Activated CD4-positive, alpha-beta T cell treated with anti-CD3 and anti-CD28 coated beads, Interleukin-2, amount 10 ng/mL, durations not matched to agents 7 days and 5 days (primary cell): ENCODE results near the gene SUSD5. TPM values are rescaled to one million over a fixed set of nuclear protein-coding genes. Genes with fewer than 3 reads are reported as not detected.
A peak's percentile ranks its signal among the peaks of the same experiment; 100 is the strongest.

Experiments used
- CTCF ChIA-PET: fragments of 350-600 bp; sonication (Branson Sonifier 250); formaldehyde crosslinking; loops from one replicate; lab custom pipeline; 2021; ENCODE audit warnings: antibody characterized with exemption; lab: Charles Lee
- POLR2A ChIA-PET: fragments of 350-600 bp; sonication (Branson Sonifier 250); formaldehyde crosslinking; loops from one replicate; lab custom pipeline; 2021; ENCODE audit warnings: antibody characterized with exemption; lab: Charles Lee
- DNase-seq: peaks from one replicate; pipeline ENCODE4 v3.0.0-alpha.2; 2020
- H3K27ac Mint-ChIP-seq: one replicate; pipeline ENCODE4 v1.8.0; 2021; ENCODE audit warnings: mild to moderate bottlenecking, moderate library complexity, mixed read lengths
- H3K27me3 Mint-ChIP-seq: one replicate; pipeline ENCODE4 v1.8.0; 2021; ENCODE audit warnings: mixed read lengths
- H3K36me3 Mint-ChIP-seq: one replicate; pipeline ENCODE4 v1.8.0; 2021; ENCODE audit warnings: low read depth, mixed read lengths
- H3K4me1 Mint-ChIP-seq: one replicate; pipeline ENCODE4 v1.8.0; 2021; ENCODE audit warnings: mixed read lengths
- H3K4me3 Mint-ChIP-seq: one replicate; pipeline ENCODE4 v1.8.0; 2021; ENCODE audit warnings: mild to moderate bottlenecking, moderate library complexity, mixed read lengths
- H3K9me3 Mint-ChIP-seq: one replicate; pipeline ENCODE4 v1.8.0; 2021; ENCODE audit warnings: mixed read lengths
- total RNA-seq, 2 experiments: library from RNA; stranded (reverse); gene quantifications; one replicate each; pipeline ENCODE4 v1.2.3, GENCODE V29; 2021

SUSD5 gene
- total RNA-seq, 2 experiments from 2014 or later, result not detected

DNA sequence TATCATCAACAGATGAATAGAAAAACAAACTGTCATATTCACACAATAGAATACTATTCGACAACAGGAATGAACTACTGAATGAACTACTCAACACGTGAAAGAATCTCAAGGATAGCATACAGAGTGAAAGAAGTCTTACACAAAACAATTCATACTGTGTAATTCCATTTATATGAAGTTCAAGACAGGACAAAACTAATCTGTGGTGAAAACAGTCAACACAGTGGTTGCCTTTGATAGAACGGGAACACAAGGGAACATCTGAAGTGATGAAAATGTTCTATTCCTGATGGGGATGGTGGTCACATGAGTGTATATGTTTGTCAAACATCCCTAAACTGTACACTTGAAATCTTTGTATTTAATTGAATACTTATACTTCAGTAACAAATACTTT, 2.6 kb upstream of the SUSD5 start:
- peaks cover 61% of the 10 kb centered on the region for H3K27me3 Mint-ChIP-seq

DNA sequence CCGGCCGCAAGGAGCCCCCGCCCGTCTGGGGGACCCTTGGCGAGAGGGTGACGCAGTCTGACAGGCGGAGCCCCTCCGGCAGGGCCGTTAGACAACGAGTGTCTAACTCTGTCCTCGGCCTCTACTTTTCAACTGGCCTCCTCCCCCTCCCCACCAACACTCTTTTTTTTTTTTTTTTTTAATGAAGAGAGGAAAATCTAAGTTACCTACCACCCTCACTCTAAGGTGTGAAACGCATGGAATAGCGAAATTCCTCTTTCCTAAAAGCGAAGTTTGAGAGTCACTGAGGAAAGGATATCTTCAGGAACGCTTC, 521 bp upstream of the SUSD5 start:
- CTCF ChIA-PET, result no interaction called here
- peaks cover 75% of the 10 kb centered on the region for H3K27me3 Mint-ChIP-seq
- no peak for DNase-seq
- POLR2A ChIA-PET, result no interaction called here
- H3K9me3 Mint-ChIP-seq, result no peaks in the 10 kb centered on the region
- H3K36me3 Mint-ChIP-seq, result no peaks in the 10 kb centered on the region
- no peak overlapping the region for H3K27ac Mint-ChIP-seq
- H3K4me3 Mint-ChIP-seq, result no peak overlapping the region
- peaks cover 9% of the 10 kb centered on the region for H3K4me1 Mint-ChIP-seq

More for the DNA sequence above, 2.6 kb upstream of the SUSD5 start:
- no peak overlapping the region for H3K4me3 Mint-ChIP-seq
- peaks cover 9% of the 10 kb centered on the region for H3K4me1 Mint-ChIP-seq
- no peaks in the 10 kb centered on the region for H3K36me3 Mint-ChIP-seq
- ChIA-PET CTCF (no interaction called here), POLR2A (no interaction called here)
- H3K9me3 Mint-ChIP-seq, result no peaks in the 10 kb centered on the region
- no peak overlapping the region for H3K27ac Mint-ChIP-seq
- no peak for DNase-seq

DNA sequence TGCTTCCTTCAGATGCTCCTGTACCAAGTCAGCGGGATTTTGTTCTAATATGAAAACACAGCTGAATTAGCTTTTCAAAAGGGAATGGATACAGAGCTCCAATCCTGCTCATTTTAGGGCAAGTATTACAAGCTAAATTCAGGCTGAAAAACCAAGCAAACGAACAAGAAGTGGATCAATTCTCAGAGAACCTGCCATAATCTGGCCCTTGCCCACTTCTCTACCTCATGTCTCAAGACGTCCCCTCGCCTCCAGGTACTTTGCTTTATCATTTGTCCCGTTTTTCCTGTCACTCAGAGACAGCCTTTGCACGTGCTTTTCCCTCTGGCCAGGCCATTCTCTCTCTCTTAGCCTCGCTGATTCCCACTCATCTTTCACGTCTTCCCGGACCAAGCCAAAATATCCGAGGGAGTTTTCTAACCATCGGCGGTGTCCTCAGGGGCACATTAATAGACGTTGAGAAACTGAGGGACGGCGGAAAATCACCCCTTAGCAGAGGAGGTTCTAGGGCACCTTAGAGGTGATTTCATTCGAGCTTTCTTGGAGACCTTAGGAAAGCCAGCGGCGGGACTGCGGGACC, 654 bp downstream of the SUSD5 start:
- no peaks in the 10 kb centered on the region for H3K9me3 Mint-ChIP-seq
- no peaks in the 10 kb centered on the region for H3K36me3 Mint-ChIP-seq
- peak overlapping the region; percentile 5 for H3K4me3 Mint-ChIP-seq
- H3K27me3 Mint-ChIP-seq, result peaks cover 69% of the 10 kb centered on the region
- DNase-seq, result no peak
- CTCF ChIA-PET, result no interaction called here
- H3K4me1 Mint-ChIP-seq, result peaks cover 9% of the 10 kb centered on the region
- H3K27ac Mint-ChIP-seq, result no peak overlapping the region
- POLR2A ChIA-PET, result no interaction called here

DNA sequence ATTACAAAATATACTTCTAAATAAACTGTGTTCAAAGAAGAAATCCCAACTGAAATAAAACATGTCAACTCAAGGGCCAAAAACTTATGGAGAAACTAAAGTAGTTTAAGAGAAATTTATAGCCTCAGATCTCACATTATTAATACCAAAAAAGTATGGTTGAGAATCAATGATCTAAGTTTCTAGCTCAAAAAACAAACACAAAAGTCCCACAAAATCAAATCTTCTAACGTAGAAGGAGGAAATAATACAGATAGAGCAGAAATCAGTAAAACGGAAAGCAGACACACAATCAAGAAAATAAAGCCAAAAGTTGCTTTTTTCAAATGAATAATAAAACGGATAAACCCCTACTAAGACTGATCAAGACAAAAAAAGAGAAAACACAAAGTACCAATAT, 2.9 kb downstream of the SUSD5 start:
- H3K36me3 Mint-ChIP-seq, result no peaks in the 10 kb centered on the region
- ChIA-PET CTCF (interaction anchor here (0.6 kb wide), 1 partner anchor 10 kb away, joined by 3 read pairs; no protein-coding TSS in a partner anchor), POLR2A (no interaction called here)
- H3K27me3 Mint-ChIP-seq, result peaks cover 60% of the 10 kb centered on the region
- H3K4me1 Mint-ChIP-seq, result peaks cover 9% of the 10 kb centered on the region
- no peak overlapping the region for H3K4me3 Mint-ChIP-seq
- no peak overlapping the region for H3K27ac Mint-ChIP-seq
- no peaks in the 10 kb centered on the region for H3K9me3 Mint-ChIP-seq
- no peak for DNase-seq

DNA sequence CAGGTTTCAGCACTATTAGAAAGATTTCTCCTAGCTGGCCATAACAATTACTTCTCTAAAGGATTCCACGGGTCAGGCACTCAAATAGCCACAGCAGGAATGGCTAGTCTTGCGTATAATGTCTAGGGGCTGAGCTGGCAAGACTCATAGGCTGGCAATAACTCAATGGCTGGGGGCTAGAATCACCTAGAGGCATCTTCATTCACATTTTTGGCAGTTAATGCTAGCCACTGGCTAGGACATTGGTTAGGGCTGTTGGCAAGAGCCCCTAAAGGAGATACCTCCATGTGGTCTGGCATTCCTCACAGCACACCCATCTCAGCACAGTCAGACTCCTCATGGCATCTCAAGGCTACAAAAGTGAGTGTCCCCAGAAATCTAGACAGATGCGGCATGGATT, 6.2 kb downstream of the SUSD5 start:
- Mint-ChIP-seq H3K4me3 (no peak overlapping the region), H3K36me3 (peaks cover 3% of the 10 kb centered on the region), H3K27ac (no peak overlapping the region), H3K4me1 (no peaks in the 10 kb centered on the region), H3K27me3 (peaks cover 56% of the 10 kb centered on the region), H3K9me3 (peaks cover 4% of the 10 kb centered on the region)
- no peak for DNase-seq
- ChIA-PET CTCF (no interaction called here), POLR2A (no interaction called here)

DNA sequence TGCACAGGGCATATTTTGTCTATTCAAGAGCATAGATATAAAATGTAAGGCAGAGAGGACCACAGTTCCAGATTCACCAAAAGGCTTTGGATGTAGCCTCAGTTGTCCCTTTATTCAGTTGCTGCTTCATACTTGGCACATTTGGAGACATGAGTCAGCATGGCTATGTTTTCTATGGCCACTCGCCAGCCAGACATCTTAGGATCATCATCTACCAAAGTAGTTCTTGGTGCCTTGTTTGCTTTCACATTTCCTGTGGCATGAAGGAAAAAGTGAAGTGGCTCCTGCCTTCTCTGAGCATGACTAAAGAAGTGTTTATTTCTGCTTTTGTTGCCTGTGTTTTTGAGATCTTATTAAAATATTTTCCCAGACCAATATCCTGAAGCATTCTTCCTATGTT, 7.2 kb downstream of the SUSD5 start:
- no peak overlapping the region for H3K27ac Mint-ChIP-seq
- peaks cover 48% of the 10 kb centered on the region for H3K27me3 Mint-ChIP-seq
- no peaks in the 10 kb centered on the region for H3K4me1 Mint-ChIP-seq
- POLR2A ChIA-PET, result no interaction called here
- H3K9me3 Mint-ChIP-seq, result peaks cover 4% of the 10 kb centered on the region
- H3K4me3 Mint-ChIP-seq, result no peak overlapping the region
- peaks cover 3% of the 10 kb centered on the region for H3K36me3 Mint-ChIP-seq
- CTCF ChIA-PET, result no interaction called here
- DNase-seq, result no peak

DNA sequence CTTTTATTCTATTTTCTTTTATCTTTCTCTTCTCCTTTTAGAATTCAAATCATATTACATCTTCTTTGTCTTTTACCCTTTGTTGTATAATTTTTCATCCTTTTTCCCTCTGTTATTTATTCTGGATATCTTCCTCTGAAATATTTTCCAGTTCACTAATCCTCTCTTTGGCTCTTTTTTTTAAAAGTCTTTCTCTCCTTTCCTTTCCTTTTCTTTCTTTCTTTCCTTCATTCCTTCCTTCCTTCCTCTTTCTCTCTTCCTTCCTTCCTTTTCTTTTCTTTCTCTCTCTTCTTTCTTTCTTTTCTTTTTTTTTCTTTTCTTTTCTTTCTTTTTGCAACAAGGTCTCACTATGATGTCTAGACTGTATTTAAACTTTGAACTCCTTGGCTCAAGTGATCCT, 9.3 kb downstream of the SUSD5 start:
- H3K27me3 Mint-ChIP-seq, result peaks cover 29% of the 10 kb centered on the region
- POLR2A ChIA-PET, result no interaction called here
- no peak overlapping the region for H3K4me3 Mint-ChIP-seq
- H3K27ac Mint-ChIP-seq, result no peak overlapping the region
- no peaks in the 10 kb centered on the region for H3K4me1 Mint-ChIP-seq
- H3K9me3 Mint-ChIP-seq, result peaks cover 4% of the 10 kb centered on the region
- DNase-seq, result no peak
- peaks cover 3% of the 10 kb centered on the region for H3K36me3 Mint-ChIP-seq
- CTCF ChIA-PET, result no interaction called here

DNA sequence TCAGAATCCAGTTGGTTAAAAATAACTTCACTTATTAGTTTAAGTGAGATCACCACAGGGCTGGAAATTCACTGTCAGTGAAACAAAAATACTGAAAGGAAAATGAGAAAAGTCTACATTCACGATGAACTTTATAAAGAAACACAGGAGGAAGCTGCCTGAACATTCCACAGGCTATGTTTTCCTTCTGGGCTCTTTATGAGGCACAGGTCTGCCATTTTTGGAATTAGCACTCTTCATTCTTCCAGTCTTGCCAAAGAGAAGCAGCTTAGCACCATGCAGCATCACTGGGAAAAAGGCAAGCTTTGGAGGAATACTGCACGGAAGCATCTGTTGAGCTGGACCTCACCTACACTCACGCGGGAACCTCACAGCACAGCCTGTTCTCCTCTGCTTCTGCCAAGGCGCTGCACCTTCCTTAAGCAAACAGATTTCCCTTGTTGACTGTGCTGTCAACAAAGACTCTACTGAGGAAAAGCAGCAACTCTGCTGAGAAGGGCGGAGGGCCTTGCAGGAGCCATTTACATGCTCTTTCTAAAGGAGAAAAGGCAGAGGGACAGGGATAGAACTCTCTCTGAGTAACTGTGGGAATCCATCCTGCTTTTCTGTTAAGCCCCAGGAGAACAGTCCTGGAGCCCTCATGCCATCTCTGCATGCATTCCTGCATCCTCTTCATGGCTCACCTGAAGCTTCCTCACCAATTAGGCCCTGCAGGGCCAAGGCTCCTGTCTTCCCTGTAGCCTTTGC, 15.7 kb downstream of the SUSD5 start:
- Mint-ChIP-seq H3K27ac (no peak overlapping the region), H3K9me3 (no peaks in the 10 kb centered on the region), H3K27me3 (peaks cover 5% of the 10 kb centered on the region), H3K36me3 (no peaks in the 10 kb centered on the region), H3K4me1 (no peaks in the 10 kb centered on the region), H3K4me3 (no peak overlapping the region)
- CTCF ChIA-PET, result interaction anchor here (1.1 to 1.3 kb wide), 2 partner anchors 12 to 34 kb away, joined by 3 to 6 read pairs; no protein-coding TSS in a partner anchor
- POLR2A ChIA-PET, result interaction anchor here (0.7 kb wide), 1 partner anchor 480 kb away, joined by 3 read pairs; no protein-coding TSS in a partner anchor
- no peak for DNase-seq

DNA sequence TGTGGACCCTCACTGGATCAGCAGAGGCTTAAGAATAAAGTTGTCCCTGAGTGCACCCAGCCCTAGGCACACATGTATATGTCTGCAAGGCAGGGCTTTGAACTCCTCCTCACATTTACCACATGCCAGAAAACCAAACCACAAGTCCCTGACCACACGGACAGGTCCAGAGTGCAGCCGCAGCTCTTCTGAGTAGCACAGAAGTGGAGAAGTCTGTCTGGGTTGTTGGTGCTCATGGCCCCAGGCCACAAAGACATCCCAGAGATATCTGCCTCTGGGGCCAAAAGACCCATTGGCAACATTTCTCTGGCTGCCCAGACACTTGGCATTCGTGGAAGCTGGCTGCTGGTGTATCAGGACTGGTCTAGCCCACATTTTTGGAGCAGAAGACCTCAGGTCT, 17.4 kb downstream of the SUSD5 start:
- no peaks in the 10 kb centered on the region for H3K27me3 Mint-ChIP-seq
- no peak overlapping the region for H3K27ac Mint-ChIP-seq
- POLR2A ChIA-PET, result no interaction called here
- CTCF ChIA-PET, result no interaction called here
- H3K4me3 Mint-ChIP-seq, result no peak overlapping the region
- H3K9me3 Mint-ChIP-seq, result no peaks in the 10 kb centered on the region
- no peak for DNase-seq
- H3K36me3 Mint-ChIP-seq, result no peaks in the 10 kb centered on the region
- H3K4me1 Mint-ChIP-seq, result no peaks in the 10 kb centered on the region

DNA sequence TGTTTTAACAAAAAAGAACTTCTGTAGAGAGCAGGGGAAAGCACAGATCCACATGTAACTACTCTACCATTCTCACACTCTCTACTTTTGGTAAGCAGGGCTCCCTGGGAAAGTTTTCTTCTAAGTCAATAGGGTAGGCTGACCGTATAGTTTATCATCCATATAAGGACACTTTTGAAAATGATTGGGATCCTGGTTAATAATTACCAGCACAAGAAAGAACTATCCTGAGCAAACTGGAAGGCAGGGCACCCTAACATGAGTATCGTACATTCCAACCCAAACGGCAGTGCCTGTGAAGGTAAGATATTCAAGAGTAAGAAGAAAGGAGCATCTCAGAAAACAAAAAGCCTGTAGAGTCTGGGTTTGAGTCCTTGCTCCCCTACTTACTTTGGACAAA, 22.1 kb downstream of the SUSD5 start:
- no peaks in the 10 kb centered on the region for H3K9me3 Mint-ChIP-seq
- H3K27me3 Mint-ChIP-seq, result no peaks in the 10 kb centered on the region

DNA sequence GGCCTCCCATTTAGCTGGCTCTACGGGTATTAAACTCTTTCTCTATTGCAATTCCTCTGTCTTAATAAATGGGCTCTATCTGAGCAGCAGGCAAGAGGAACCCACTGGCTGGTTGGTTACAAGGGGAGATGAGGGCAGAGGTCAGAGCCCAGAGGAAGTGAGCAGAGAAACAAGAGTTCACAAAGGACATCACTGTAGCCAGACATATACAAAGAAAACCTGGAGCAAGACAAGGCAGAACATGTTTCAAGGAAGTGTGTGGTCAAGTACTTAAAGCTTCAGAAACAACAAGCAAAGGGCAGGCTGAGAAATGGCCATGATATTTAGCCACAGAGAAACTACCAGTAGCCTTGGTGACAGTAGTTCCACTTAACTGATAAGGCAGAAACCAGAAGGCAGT, 24.3 kb downstream of the SUSD5 start:
- Mint-ChIP-seq H3K4me3 (no peak overlapping the region), H3K27me3 (no peaks in the 10 kb centered on the region), H3K9me3 (no peaks in the 10 kb centered on the region), H3K36me3 (no peaks in the 10 kb centered on the region), H3K27ac (no peak overlapping the region), H3K4me1 (no peaks in the 10 kb centered on the region)
- CTCF ChIA-PET, result no interaction called here
- POLR2A ChIA-PET, result no interaction called here
- no peak for DNase-seq

More for the DNA sequence above, 22.1 kb downstream of the SUSD5 start:
- Mint-ChIP-seq H3K4me1 (no peaks in the 10 kb centered on the region), H3K36me3 (no peaks in the 10 kb centered on the region), H3K27ac (no peak overlapping the region), H3K4me3 (no peak overlapping the region)
- no peak for DNase-seq
- CTCF ChIA-PET, result no interaction called here
- POLR2A ChIA-PET, result no interaction called here

DNA sequence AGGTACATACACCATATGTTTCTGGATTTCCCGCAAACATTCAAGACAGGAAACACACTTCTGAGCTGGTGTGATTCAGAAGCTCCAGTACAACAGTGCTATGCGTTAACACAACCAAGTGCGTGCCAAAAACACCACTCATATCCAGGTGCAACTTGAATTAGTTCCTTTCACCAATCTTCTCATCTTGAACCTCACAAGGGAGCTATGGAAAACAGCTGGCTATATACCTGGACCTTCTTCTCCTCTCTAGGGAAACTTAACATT, 31.3 kb downstream of the SUSD5 start:
- H3K36me3 Mint-ChIP-seq, result no peaks in the 10 kb centered on the region
- no peak for DNase-seq
- ChIA-PET POLR2A (no interaction called here), CTCF (interaction anchor here (0.7 kb wide), 1 partner anchor 614 kb away, joined by 5 read pairs; no protein-coding TSS in a partner anchor)
- peaks cover 19% of the 10 kb centered on the region for H3K27me3 Mint-ChIP-seq
- no peak overlapping the region for H3K27ac Mint-ChIP-seq
- H3K4me3 Mint-ChIP-seq, result no peak overlapping the region
- no peaks in the 10 kb centered on the region for H3K4me1 Mint-ChIP-seq
- H3K9me3 Mint-ChIP-seq, result no peaks in the 10 kb centered on the region

DNA sequence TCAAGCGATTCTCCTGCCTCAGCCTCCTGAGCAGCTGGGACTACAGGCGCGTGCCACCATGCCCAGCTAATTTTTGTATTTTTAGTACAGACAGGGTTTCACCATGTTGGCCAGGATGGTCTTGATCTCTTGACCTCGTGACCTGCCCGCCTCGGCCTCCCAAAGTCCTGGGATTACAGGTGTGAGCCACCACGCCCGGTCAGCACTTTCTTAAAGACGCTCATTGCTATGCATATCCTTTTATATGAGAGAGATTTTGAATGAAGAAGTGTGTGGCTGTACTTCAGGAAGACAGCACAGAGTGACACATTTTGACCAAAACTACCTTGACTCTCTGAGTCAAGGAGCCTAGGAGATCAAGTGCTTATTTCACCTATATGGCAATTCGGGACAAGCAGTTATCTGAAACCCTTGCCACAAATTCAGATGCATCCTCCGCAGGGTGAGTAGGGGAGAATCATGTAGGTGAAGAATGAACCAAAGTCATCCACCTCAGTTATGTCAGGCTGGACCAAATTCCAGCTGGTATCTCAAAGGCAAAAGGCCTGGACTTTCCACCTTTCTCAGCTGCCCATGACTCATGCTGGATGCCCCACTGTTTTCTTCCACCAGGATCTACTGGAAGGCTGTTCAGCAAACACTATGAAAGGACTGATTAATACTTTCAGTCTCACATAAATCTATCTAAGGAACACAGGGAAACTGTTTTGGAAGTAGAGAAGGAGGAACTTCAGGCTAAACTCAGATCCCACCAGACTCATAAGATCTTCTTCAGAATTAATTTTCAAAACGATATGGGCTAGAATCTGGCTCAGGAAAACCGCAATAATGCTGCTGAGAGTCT, 31.9 kb downstream of the SUSD5 start:
- CTCF ChIA-PET, result interaction anchor here (0.7 kb wide), 1 partner anchor 614 kb away, joined by 5 read pairs; no protein-coding TSS in a partner anchor
- no peaks in the 10 kb centered on the region for H3K36me3 Mint-ChIP-seq

More for the DNA sequence above, 31.9 kb downstream of the SUSD5 start:
- no peak overlapping the region for H3K27ac Mint-ChIP-seq
- no peaks in the 10 kb centered on the region for H3K4me1 Mint-ChIP-seq
- H3K27me3 Mint-ChIP-seq, result peaks cover 19% of the 10 kb centered on the region
- no peaks in the 10 kb centered on the region for H3K9me3 Mint-ChIP-seq
- no peak overlapping the region for H3K4me3 Mint-ChIP-seq
- DNase-seq, result no peak
- POLR2A ChIA-PET, result no interaction called here
